HEK293 (cell line): ENCODE results near the gene EFEMP1.

Experiments
- FEZF1 ChIP-seq: fragments of 450-650 bp; formaldehyde crosslinking; IDR thresholded peaks from 2 replicates; pipeline ENCODE4 v1.5.1; 2016; ENCODE audit warnings: missing biosample characterization, missing genetic modification characterization
- KLF10 ChIP-seq: fragments of 450-650 bp; IDR thresholded peaks from 2 replicates; pipeline ENCODE4 v1.5.1; 2018; ENCODE audit warnings: missing biosample characterization, mild to moderate bottlenecking, missing genetic modification characterization
- TRIM28 ChIP-seq: IDR thresholded peaks from 2 replicates; pipeline ENCODE4 v1.6.1; 2011; ENCODE audit warnings: low read length, control low read depth, borderline replicate concordance
- YY1 ChIP-seq: fragments of 450-650 bp; formaldehyde crosslinking; IDR thresholded peaks from 2 replicates; pipeline ENCODE4 v1.5.1; 2018; ENCODE audit warnings: missing biosample characterization, missing genetic modification characterization
- ZFP69B ChIP-seq: fragments of 450-650 bp; formaldehyde crosslinking; IDR thresholded peaks from 2 replicates; pipeline ENCODE4 v1.5.1; 2016; ENCODE audit warnings: missing biosample characterization, missing genetic modification characterization
- ZNF138 ChIP-seq: fragments of 450-650 bp; formaldehyde crosslinking; IDR thresholded peaks from 2 replicates; pipeline ENCODE4 v1.5.1; 2016; ENCODE audit warnings: missing biosample characterization, missing genetic modification characterization, borderline replicate concordance
- ZNF292 ChIP-seq: fragments of 450-650 bp; formaldehyde crosslinking; IDR thresholded peaks from 2 replicates; pipeline ENCODE4 v1.5.1; 2016; ENCODE audit warnings: low read depth, missing biosample characterization, missing genetic modification characterization, borderline replicate concordance
- ZNF335 ChIP-seq: fragments of 450-650 bp; formaldehyde crosslinking; conservative IDR thresholded peaks from 2 replicates; pipeline ENCODE4 v1.5.1; 2016; ENCODE audit warnings: missing biosample characterization, missing genetic modification characterization
- ZNF792 ChIP-seq: fragments of 450-650 bp; formaldehyde crosslinking; IDR thresholded peaks from 2 replicates; pipeline ENCODE4 v1.5.1; 2016; ENCODE audit warnings: missing biosample characterization, missing genetic modification characterization
- ZNF830 ChIP-seq: fragments of 450-650 bp; IDR thresholded peaks from 2 replicates; pipeline ENCODE4 v1.5.0; 2018; ENCODE audit warnings: missing biosample characterization, missing genetic modification characterization, low read depth, mild to moderate bottlenecking, moderate library complexity
- TF ChIP-seq, protein P1 (sequence below): fragments of 450-650 bp; formaldehyde crosslinking; IDR thresholded peaks from 2 replicates; pipeline ENCODE4 v1.5.1; 2016; ENCODE audit warnings: missing biosample characterization, missing genetic modification characterization

DNA sequence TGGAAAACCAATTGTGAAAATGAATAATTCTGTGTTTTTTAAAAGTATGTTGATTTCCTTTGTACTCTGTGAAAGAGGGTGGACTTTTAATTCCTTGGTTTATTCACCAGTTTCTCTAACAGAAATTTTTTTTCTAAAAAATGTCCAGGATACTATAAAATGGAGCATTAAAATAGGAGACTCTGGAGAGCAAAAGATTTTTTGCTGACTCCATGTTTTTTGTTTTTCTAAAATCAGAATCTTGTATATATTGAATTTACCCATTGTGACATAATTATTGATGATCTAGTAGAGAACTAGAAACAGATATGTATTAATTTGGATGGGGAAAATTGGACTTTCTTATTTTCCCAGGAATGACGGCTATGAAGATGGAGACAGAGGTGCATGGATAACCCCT is 23.2 kb upstream of the EFEMP1 start:
- TF ChIP-seq FEZF1 (tag by site-specific recombination) = no peak
- TF ChIP-seq TRIM28 = no peak
- TF ChIP-seq, protein P1, sequence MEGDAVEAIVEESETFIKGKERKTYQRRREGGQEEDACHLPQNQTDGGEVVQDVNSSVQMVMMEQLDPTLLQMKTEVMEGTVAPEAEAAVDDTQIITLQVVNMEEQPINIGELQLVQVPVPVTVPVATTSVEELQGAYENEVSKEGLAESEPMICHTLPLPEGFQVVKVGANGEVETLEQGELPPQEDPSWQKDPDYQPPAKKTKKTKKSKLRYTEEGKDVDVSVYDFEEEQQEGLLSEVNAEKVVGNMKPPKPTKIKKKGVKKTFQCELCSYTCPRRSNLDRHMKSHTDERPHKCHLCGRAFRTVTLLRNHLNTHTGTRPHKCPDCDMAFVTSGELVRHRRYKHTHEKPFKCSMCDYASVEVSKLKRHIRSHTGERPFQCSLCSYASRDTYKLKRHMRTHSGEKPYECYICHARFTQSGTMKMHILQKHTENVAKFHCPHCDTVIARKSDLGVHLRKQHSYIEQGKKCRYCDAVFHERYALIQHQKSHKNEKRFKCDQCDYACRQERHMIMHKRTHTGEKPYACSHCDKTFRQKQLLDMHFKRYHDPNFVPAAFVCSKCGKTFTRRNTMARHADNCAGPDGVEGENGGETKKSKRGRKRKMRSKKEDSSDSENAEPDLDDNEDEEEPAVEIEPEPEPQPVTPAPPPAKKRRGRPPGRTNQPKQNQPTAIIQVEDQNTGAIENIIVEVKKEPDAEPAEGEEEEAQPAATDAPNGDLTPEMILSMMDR = no peak
- TF ChIP-seq ZNF792 = no peak
- TF ChIP-seq ZNF830 (tag by site-specific recombination) = no peak
- no peak for TF ChIP-seq YY1 (tag by site-specific recombination)
- no peak for TF ChIP-seq ZNF292 (tag by site-specific recombination)
- no peak for TF ChIP-seq KLF10 (tag by site-specific recombination)
- TF ChIP-seq ZNF138 (tag by site-specific recombination) = no peak
- TF ChIP-seq ZFP69B (tag by site-specific recombination) = no peak
- no peak for TF ChIP-seq ZNF335 (tag by site-specific recombination)
